ENCODE results near the gene TRABD.
A peak's percentile ranks its signal among the peaks of the same experiment; 100 is the strongest.
"Not testable (repeated sequence)": the region's sequence is repeated elsewhere in the genome, so short reads cannot be mapped to it uniquely, and the experiment has no call there.

TRABD gene

DNA sequence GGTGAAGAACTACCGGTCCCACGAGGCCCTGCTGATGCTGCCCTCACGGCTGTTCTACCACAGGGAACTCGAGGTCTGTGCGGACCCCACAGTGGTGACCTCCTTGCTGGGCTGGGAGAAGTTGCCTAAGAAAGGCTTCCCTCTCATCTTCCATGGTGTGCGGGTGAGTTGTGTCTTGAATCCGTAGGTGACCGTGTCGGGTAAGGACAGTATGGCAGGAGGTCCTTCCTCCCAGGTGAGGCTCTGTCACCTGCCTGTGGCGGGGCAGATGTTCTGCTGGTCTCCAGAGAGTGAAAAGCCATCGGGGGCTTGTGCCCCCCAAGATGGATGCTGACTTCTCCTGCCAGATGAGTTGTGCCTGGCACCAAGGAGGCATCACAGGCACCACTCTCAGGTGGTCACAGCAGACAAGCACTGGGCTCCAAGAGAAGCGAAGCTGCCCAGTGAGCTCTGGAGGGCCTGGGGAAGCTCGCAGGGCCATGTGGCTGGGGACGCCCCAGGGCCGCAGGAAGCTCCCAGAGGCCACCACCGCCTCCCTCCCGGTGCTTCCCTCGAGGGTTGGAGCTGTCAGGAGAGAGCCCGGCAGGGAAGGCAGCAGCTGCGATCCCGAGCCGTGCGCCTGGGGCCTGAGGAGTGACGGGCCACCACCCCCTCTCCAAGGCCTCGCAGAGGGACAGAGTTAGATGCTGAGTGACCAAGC is 32.5 kb upstream of the TRABD start:
- DNase-seq = no peak

DNA sequence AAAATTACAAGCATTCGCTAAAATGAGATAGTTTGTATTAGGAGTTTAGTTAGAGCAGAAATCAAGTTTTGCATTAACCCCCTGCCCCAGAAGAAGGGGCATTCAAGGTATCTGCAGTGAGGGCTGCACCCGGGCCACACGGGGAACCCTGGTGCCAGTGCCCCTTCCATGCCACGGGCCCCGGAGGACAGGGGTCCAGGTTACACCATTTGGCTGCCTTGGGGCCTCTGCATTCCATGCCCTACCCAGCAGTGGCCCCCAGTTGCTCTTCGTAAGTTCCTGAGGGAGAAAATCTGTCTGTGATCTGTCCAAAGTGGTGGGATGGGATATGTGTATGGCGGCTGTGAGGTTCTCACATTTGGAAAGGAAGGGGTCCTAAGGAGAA is 32.0 kb upstream of the TRABD start:
- no peak for DNase-seq

DNA sequence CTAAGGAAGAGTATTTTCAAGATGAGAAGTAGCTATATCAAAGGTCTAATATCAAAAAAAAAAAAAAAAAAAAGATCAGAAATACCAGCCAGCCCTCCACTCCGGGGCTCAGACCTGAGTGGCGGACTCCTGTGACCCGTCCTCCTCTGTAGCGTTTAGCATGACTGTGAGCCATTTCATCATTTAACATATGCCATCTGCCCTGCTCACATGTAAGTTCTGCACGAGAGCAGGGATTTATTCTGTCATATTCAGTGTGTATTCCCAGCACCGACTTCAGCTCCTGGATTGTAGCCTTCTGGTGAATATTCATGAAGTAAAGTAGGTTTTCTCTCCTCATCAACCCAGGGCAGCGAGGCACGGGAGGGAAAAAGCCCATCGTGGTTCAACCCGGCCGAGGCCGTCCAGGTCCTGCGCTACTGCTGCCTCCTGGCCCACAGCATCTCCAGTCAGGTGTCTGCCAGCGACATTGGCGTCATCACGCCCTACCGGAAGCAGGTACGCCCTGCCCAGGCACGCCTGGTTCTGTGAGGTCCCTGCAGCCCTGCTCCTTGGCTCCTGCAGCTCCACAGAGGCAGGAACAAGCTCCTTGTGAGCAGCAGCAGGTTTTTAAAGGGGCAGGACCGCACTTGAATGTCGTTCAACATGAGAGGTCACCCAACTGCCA is 27.9 kb upstream of the TRABD start:
- no peak for DNase-seq

DNA sequence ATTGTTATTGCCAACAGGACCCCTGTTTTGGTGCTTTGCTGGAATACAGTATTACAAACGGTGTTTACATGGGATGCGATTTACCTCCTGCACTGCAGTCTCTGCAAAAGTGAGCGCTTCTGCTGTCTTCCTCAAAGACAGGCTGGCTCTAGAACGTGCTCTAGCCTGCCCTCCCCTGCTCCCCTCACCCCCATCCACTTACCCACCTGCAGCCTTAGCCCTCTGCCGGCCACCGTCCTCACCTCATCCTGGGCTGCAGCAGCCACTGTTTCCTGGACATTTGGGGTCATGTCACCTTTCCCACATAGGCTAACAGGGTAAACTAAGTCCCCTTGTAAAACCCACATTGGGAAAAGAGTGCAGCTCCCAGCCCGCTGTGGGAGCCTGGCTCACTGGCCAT is 24.8 kb upstream of the TRABD start:
- no peak for DNase-seq

DNA sequence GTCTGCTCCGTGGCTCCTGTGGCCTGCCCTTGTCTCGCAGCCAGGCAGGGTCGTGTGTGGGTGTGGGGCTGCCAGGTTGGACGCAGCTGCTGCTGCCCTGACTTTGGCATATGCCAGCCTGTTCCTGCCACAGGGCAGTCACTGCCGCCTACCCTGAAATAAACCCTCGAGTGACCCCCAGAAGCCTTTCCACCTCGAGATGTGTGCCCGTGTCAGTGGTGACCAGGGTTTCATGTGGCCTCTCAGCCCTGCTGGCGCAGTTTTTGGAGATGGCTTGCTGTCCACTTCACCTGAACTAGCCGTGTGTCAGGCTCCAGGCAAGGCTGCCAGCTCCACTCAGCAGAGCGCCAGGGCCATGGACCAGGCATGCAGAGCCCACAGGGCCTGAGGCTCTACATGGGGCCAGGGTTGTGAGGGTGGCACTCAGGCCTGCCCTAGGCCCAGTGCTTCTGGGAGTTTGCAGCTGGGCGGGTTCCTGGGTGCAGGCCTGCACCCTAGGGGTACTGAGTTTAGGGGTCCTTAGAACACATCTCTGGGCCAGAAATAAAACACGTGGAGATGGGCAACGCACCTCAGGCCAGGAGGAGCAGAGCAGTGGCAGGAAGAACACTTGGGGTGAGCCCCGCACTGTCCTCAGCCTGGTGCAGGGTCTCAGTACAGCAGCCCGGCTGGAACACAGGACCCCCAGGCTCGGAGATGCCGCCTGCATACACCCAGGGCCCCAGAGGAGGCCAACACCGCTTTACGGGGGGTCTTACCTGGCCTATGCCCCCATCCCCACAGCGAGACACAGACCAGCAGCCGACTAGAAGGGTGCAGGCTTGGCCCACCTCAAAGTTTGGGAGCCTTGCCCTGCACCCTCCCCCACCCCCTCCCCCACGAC is 24.0 kb upstream of the TRABD start:
- DNase-seq = no peak

DNA sequence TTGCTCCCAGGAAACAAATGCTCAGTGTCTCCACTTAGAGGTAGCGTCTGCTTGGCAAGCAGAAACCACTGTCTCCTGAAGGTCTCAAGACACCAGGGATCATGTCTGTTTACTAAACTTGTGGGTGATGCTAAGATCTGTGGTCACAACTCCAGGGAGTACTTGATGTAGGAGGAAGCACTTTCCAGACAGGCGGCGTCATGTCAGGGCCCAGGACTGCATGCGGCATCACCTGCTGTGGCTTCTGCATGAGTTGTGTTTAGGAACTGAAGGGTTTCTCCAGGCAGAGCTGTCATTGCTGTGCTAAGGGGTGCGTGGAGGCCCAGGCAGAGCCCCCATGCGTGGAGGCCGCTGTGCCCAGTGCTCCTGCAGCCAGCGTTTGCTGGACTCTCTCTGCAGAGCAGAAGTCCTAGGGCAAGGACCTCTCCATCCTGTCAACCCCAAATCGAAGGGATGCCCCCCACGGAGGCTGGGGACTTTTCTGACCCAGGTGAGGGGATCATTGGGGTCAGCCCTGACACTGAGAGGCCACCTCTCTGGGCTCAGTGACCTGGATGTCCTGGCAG is 23.2 kb upstream of the TRABD start:
- DNase-seq = no peak

DNA sequence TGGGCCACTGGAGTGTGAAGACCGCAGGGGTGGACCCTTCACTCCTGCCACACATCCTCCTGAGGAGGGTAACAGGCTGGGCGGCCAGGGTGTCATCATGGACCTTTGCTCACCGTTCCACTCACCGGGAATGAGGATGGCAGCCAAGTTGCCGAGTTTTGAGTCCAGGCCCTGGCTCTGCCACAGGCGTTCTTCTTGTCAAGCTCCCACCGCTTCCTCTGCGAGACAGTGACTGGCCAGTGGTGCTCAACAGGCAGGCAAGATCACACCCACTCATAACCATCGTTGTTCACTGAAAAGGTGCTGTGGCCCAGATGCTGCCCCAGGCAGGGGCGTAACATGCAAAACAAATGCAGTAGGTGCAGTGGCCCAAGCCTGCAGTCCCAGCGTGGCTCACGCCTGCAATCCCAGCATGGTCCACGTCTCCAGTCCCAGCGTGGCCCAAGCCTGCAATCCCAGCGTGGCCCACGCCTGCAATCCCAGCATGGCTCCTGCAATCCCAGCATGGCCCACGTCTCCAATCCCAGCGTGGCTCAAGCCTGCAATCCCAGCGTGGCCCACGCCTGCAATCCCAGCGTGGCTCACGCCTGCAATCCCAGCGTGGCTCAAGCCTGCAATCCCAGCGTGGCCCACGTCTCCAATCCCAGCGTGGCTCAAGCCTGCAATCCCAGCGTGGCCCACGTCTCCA is 20.1 kb upstream of the TRABD start:
- no peak for DNase-seq

DNA sequence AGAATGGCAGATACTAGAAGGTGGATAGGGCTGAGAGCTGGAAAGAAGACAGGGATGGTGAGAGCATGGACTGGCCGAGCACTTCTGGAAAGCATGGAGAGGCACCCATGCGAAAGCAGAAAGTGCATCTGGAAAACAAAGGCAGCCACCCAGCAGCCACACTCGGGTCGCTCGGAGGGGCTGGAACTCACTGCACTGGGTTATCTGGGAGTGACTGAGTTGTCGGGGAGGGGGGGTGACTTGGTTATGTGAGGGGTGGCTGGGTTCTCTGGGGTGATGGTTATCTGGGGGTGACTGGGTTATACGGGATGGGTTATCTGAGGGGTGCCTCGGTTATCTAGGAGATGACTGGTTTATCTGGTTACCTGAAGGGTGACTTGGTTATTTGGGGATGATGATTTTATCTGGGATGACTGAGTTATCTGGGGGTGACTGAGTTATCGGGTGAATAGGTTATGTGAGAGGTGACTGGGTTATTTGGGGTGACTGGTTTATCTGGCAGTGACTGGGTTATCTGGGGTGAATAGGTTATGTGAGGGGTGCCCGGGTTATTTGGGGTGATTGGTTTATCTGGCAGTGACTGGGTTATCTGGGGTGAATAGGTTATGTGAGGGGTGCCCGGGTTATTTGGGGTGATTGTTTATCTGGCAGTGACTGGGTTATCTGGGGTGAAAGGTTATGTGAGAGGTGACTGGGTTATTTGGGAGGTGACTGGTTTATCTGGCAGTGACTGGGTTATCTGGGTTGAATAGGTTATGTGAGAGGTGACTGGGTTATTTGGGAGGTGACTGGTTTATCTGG is 17.8 kb upstream of the TRABD start:
- no peak for DNase-seq

DNA sequence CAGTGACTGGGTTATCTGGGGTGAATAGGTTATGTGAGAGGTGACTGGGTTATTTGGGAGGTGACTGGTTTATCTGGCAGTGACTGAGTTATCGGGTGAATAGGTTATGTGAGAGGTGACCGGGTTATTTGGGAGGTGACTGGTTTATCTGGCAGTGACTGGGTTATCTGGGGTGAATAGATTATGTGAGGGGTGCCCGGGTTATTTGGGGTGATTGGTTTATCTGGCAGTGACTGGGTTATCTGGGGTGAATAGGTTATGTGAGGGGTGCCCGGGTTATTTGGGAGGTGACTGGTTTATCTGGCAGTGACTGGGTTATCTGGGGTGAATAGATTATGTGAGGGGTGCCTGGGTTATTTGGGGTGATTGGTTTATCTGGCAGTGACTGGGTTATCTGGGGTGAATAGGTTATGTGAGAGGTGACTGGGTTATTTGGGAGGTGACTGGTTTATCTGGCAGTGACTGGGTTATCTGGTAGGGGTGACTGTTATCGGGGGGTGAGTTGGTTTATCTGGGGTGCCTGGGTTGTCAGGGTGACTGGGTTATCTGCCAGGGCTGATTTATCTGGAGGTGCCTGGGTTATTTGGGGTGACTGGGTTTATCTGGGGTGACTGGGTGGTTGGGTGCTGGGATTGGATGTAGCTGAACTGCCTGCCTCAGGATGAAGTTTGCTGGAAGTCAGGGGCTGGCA is 17.1 kb upstream of the TRABD start:
- DNase-seq = not testable (repeated sequence)

DNA sequence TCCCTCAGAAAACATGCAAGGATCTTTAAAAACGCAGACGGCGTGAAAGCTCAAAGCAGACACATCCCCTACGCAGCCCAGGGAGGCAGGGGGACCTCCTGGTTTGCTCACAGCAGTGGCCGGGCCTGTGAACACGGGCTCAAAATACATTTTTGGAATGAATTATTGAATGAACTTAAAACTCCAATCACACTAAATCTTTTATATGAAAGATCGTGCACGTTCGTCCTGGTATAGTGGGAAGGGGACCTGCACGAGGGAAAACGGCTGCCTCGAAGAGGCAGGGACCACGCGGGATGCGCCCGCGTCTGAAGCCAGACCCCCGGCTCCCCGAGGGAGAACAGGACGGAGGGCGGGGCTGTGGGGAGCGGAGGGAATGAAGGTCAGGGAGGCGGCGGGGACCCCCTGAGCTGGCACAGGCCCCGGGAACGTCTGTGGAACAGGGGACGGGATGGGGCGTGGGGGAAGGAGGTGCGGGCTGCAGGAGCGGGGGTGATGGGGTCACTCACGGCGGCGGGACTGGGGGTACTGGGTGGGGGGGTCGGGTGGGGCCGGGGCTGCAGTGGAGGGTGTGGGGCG is 16.4 kb upstream of the TRABD start:
- DNase-seq = no peak

DNA sequence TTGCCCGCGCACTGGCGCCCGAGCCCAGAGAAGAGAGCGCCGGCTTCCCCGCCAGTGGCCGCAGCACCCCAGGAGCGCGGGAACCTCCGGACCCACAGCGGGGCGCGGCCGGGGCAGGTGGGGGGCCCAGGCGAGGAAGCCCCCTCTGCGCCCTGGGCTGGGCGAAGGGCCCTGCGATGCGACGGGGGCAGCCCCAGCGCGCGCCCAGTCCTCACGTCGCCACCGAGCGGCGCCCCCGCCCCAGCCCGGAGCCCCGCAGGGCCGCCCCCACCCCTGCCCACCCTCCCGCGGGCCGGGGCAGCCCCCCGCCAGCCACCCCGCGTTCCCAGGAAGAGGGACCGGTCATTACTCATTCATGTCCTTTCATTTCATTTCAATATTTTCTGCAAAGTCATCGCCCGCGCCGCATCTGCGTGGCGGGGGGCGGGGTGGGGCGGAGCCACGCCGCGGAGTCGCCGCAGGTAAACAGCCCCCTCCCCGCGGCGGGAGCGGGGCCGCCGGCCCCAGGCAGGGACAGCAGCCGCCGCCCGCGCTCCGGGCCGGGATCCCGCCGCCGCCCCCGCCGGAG is 15.9 kb upstream of the TRABD start:
- peak; percentile 25 for DNase-seq

DNA sequence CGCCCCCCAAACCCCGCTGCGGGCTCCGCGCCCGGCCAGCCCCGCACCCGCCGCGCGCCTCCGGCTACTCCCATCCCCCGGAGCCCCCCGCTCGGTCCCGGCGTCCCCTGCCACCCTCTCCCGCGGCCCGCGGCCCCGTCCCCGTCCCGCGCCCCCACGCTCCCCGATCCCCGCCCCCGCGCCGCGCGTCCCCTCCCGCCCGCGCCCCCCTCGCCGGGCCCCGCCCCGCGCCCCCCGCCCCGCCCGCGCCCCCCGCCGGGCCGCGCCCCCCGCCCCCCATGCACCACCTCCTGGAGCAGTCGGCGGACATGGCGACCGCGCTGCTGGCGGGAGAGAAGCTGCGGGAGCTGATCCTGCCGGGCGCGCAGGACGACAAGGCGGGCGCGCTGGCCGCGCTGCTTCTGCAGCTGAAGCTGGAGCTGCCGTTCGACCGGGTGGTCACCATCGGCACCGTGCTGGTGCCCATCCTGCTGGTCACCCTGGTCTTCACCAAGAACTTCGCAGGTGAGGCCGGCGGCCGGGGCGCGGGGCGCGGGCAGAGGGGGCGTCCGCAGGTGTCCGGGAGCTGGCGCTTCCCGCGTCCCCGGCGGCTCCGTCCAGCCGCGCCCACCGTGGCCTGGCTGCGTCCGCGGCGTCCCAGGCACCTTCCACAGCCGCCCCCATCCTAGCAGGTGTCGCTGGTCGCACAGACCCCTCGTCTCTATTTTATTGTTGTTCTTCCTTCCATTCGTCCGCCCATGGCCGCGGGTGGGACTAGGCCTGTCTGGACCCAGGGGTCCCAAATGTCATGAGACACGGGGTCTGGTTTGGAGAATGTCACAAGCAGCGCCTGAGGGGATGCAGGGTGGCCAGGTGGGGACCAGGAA is 15.0 kb upstream of the TRABD start, which contains the start of gene PANX2:
PANX2 (plus strand) TSS at position 279 of the 866 bp plus-strand sequence; CDS start at position 279, 0 bp downstream.
- no peak for DNase-seq

DNA sequence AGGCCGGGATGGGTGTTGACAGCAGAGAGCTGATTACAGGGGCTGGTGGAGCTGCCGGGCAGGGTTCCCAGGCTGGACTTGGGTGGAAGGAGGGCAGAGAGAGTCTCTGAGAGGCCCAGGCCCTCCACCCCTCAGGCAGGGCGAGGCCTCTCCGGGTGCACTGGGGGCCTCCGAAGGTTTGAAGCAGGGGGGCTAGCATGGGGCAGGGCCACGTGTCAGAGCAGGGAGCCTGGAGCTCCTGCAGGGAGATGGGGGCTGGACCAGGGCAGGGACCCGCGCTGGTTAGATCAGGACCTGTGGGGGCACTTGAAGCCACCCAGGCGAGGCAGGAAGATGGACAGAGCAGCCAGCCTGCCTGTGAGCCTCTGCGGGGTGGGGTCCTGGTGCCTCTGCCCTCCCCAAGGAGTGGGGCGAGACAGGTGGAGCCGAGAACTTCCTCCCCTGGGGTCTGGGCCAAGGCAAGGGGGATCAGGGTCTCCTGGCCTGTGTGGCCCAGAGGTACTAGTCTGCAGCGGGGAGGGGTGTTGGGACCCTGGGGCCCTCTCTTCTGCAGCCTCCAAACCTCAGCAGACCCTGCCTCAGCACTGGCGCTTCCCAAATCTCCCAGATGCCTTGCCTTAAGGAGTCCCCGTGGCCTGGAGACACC is 14.3 kb upstream of the TRABD start:
- DNase-seq = no peak

DNA sequence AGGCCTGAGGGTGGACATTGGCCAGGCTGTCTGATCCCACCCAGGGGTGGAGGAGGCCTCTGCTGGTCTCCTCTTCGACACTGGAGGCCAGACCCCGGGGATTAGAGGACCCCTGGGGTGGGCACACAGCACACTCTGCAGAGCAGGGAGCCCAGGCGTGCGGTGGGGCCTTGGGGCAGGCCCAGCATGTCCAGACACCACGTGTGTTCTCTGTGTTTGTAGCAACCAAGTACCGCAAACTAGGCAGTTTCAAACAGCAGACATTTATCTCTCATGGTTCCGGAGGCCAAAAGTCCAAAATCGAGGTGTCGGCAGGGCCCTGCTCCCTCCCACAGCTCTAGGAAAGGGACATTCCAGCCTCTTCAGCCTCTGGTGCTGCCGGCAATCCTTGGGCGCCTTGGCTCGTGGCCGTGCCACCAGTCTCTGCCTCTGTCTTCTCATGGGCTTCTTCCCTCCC is 13.7 kb upstream of the TRABD start:
- no peak for DNase-seq

DNA sequence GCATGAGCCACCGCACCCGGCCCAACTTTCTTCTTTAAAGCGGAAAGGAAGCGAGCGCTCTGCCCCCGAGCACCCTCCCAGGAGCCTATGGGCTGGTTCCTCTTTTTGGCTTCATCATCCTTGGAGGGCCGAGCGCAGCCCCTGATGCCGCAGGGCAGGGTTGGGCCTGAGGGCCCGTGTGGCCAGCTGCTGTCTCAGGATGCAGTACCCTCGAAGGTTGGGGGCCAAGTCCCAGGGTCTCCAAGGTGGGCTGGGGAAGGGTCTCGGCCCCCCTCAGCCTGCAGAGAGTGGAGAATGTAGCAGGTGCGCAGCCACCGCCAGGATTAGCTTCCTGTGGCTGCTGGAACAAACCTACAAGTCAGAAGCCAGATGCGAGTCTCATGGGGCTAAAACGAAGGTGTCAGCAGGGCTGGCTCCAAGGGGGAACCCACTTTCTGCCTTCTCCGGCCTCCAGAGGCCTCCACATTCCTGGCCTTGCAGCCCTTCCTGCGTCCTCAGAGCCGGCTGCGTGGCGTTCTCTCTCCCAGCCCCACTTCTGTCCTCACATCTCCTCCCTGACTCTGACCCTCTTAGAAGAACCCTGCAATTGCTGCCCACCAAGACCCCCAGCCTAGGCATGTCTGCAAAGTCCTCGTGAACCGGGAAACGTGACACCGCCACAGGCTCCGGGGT is 12.3 kb upstream of the TRABD start:
- no peak for DNase-seq

DNA sequence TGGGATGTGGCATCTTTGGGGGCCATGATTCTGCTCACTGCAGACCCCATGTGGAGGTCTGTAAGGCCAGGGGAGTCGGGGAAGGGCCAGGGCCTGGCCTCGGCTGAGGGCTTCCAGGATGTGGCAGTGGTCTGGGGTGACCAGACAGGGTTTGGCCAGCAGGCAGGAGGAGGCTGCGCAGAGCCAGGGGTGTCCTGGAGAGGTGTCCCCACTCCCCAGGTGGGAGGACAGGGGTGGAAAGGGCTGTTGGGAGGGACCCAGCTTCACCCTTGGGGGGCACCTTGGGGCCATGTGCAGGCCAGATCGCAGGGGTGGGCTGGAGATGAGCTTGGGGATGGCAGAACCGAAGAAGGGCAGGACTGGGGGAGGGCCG is 11.7 kb upstream of the TRABD start:
- no peak for DNase-seq

DNA sequence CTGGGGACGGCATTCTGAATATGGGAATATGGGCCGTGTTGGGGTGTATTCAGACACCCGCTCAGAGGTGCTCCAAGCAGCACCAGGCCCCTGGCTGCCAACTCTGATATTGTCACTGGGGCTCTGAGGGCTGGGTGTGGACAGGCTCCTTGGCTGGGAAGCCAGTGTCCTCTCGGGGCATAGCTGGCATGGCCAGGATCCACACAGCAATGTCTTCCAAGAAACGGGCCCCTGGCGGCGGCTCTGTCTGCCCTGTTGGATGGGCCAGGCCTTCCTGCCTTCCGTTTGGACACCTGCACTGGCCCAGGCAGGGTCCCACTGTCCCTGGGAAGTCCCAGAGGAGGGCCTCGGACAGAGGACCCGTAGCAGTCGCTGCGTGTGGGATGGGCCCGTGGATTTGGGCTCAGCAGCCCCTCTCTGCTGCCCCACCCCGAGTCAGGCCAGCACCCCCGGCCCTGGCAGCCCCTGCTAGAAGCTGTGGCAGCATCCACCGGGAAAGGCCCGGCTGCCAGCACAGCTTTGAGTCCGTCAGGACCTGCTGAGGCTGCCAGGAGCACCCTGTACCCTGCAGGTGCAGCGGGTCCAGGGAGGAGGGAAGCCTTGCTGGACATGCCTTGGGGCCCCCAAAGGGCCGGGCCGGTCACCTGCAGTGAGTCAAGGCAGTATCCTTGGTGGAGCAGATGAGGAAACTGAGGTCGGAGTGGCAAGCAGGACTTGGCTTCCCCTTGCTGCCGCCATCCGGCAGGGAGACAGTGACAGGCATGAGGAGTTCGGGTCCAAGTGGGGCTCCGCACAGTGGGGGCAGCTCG is 11.1 kb upstream of the TRABD start:
- no peak for DNase-seq

DNA sequence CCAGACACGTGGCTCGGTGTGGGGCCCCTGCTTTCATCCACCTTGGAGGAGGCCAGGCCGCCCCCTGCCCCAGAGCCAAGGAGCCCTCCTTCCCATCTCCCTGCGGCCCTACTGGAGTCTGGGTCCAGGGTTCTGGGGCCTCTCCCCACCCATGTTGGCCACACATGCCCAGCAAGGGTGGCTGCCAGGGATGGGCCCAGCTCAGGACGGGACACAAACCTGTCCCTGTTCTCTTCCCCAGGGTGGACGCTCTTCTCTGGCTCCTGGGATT is 10.6 kb upstream of the TRABD start:
- no peak for DNase-seq

Measured in CD4-positive, alpha-beta T cell treated with Interleukin-10 for 1 hour (primary cell).